HEK293 (cell line): Measurements from ENCODE around the gene SLC35A2.

Experiments used
- EGR2 ChIP-seq: fragments of 450-650 bp; formaldehyde crosslinking; IDR thresholded peaks from 2 replicates; pipeline ENCODE4 v1.5.1; 2016; ENCODE audit warnings: low read depth, missing biosample characterization, missing genetic modification characterization
- FEZF1 ChIP-seq: fragments of 450-650 bp; formaldehyde crosslinking; IDR thresholded peaks from 2 replicates; pipeline ENCODE4 v1.5.1; 2016; ENCODE audit warnings: missing biosample characterization, missing genetic modification characterization
- HIC1 ChIP-seq: fragments of 450-650 bp; formaldehyde crosslinking; IDR thresholded peaks from 2 replicates; pipeline ENCODE4 v1.5.1; 2016; ENCODE audit warnings: missing biosample characterization, missing genetic modification characterization
- IKZF3 ChIP-seq: fragments of 450-650 bp; IDR thresholded peaks from 2 replicates; pipeline ENCODE4 v1.5.0; 2018; ENCODE audit warnings: missing biosample characterization, mild to moderate bottlenecking, missing genetic modification characterization, moderate library complexity
- KLF16 ChIP-seq: fragments of 450-650 bp; formaldehyde crosslinking; IDR thresholded peaks from 2 replicates; pipeline ENCODE4 v1.5.1; 2017; ENCODE audit warnings: missing biosample characterization, missing genetic modification characterization
- KLF8 ChIP-seq: fragments of 450-650 bp; formaldehyde crosslinking; IDR thresholded peaks from 2 replicates; pipeline ENCODE4 v1.5.1; 2016; ENCODE audit warnings: missing biosample characterization, missing genetic modification characterization
- SP7 ChIP-seq: fragments of 450-650 bp; formaldehyde crosslinking; IDR thresholded peaks from 2 replicates; pipeline ENCODE4 v1.5.1; 2016; ENCODE audit warnings: missing biosample characterization, missing genetic modification characterization
- TSHZ1 ChIP-seq: fragments of 450-650 bp; formaldehyde crosslinking; IDR thresholded peaks from 2 replicates; pipeline ENCODE4 v1.5.1; 2016; ENCODE audit warnings: missing biosample characterization, missing genetic modification characterization, borderline replicate concordance
- WT1 ChIP-seq: fragments of 450-650 bp; formaldehyde crosslinking; IDR thresholded peaks from 2 replicates; pipeline ENCODE4 v1.5.1; 2016; ENCODE audit warnings: missing biosample characterization, missing genetic modification characterization
- ZBTB11 ChIP-seq: fragments of 450-650 bp; formaldehyde crosslinking; conservative IDR thresholded peaks from 2 replicates; pipeline ENCODE4 v1.5.1; 2016; ENCODE audit warnings: low read depth, missing biosample characterization, missing genetic modification characterization
- ZBTB48 ChIP-seq: fragments of 450-650 bp; formaldehyde crosslinking; IDR thresholded peaks from 2 replicates; pipeline ENCODE4 v1.5.1; 2016; ENCODE audit warnings: missing biosample characterization, missing genetic modification characterization
- ZBTB8A ChIP-seq: fragments of 450-650 bp; formaldehyde crosslinking; IDR thresholded peaks from 2 replicates; pipeline ENCODE4 v1.5.1; 2016; ENCODE audit warnings: missing biosample characterization, missing genetic modification characterization
- ZFHX2 ChIP-seq: fragments of 450-650 bp; formaldehyde crosslinking; conservative IDR thresholded peaks from 2 replicates; pipeline ENCODE4 v1.5.1; 2016; ENCODE audit warnings: missing biosample characterization, missing genetic modification characterization
- ZNF335 ChIP-seq: fragments of 450-650 bp; formaldehyde crosslinking; conservative IDR thresholded peaks from 2 replicates; pipeline ENCODE4 v1.5.1; 2016; ENCODE audit warnings: missing biosample characterization, missing genetic modification characterization
- ZNF404 ChIP-seq: fragments of 450-650 bp; formaldehyde crosslinking; IDR thresholded peaks from 2 replicates; pipeline ENCODE4 v1.5.1; 2017; ENCODE audit warnings: missing biosample characterization, missing genetic modification characterization
- ZNF518A ChIP-seq: fragments of 450-650 bp; formaldehyde crosslinking; conservative IDR thresholded peaks from 2 replicates; pipeline ENCODE4 v1.5.1; 2016; ENCODE audit warnings: low read depth, missing biosample characterization, missing genetic modification characterization
- ZNF555 ChIP-seq: fragments of 450-650 bp; formaldehyde crosslinking; conservative IDR thresholded peaks from 2 replicates; pipeline ENCODE4 v1.5.1; 2017; ENCODE audit warnings: missing biosample characterization, mild to moderate bottlenecking, missing genetic modification characterization, inconsistent platforms
- ZNF610 ChIP-seq: fragments of 450-650 bp; formaldehyde crosslinking; IDR thresholded peaks from 2 replicates; pipeline ENCODE4 v1.5.1; 2016; ENCODE audit warnings: missing biosample characterization, missing genetic modification characterization, borderline replicate concordance
- ZNF629 ChIP-seq: fragments of 450-650 bp; formaldehyde crosslinking; IDR thresholded peaks from 2 replicates; pipeline ENCODE4 v1.5.1; 2017; ENCODE audit warnings: missing biosample characterization, missing genetic modification characterization
- ZNF660 ChIP-seq: fragments of 450-650 bp; IDR thresholded peaks from 2 replicates; pipeline ENCODE4 v1.5.1; 2018; ENCODE audit warnings: missing biosample characterization, mild to moderate bottlenecking, missing genetic modification characterization
- ZNF768 ChIP-seq: fragments of 450-650 bp; formaldehyde crosslinking; IDR thresholded peaks from 2 replicates; pipeline ENCODE4 v1.5.1; 2018; ENCODE audit warnings: missing biosample characterization, mild to moderate bottlenecking, missing genetic modification characterization
- ZSCAN5A ChIP-seq: fragments of 450-650 bp; formaldehyde crosslinking; IDR thresholded peaks from 2 replicates; pipeline ENCODE4 v1.5.1; 2016; ENCODE audit warnings: missing biosample characterization, missing genetic modification characterization
- ZXDB ChIP-seq: fragments of 450-650 bp; formaldehyde crosslinking; IDR thresholded peaks from 2 replicates; pipeline ENCODE4 v1.5.1; 2016; ENCODE audit warnings: missing biosample characterization, missing genetic modification characterization

Gene SLC35A2

GRCh38 chrX:48957827-48958634 is 46.6 kb upstream of the SLC35A2 start (continued):
- TF ChIP-seq ZNF518A (tag by site-specific recombination) (0 out of 2 replicates have a peak, but pooled peaks have one; percentile 61), SP7 (tag by site-specific recombination) (peak; percentile 9; the same call in 1 of the 2 replicates), ZNF660 (tag by site-specific recombination) (0 out of 2 replicates have a peak, but pooled peaks have one; percentile 1), ZNF610 (tag by site-specific recombination) (no peak), ZNF335 (tag by site-specific recombination) (peak; percentile 74; the same call in 1 of the 2 replicates), ZBTB11 (tag by site-specific recombination) (peak; percentile 89), ZBTB48 (tag by site-specific recombination) (0 out of 2 replicates have a peak, but pooled peaks have one; percentile 34), ZXDB (peak; percentile 60), KLF16 (peak; percentile 29), ZFHX2 (tag by site-specific recombination) (peak; percentile 96), IKZF3 (tag by site-specific recombination) (peak; percentile 83), WT1 (tag by site-specific recombination) (peak; percentile 26; the same call in 1 of the 2 replicates), ZNF555 (tag by site-specific recombination) (no peak), TSHZ1 (no peak), ZSCAN5A (no peak), FEZF1 (tag by site-specific recombination) (peak; percentile 49), ZNF768 (tag by site-specific recombination) (no peak), ZNF404 (tag by site-specific recombination) (no peak), ZBTB8A (0 out of 2 replicates have a peak, but pooled peaks have one; percentile 45), EGR2 (peak; percentile 85), ZNF629 (peak; percentile 83), KLF8 (tag by site-specific recombination) (peak; percentile 44; the same call in 1 of the 2 replicates), HIC1 (tag by site-specific recombination) (peak; percentile 81)
